Ammon's horn (tissue), 1 donor: ENCODE results near the gene FAM118B.
"Not testable (repeated sequence)": the region's sequence is repeated elsewhere in the genome, so short reads cannot be mapped to it uniquely, and the experiment has no call there.

Source experiments
- DNase-seq: peaks from one replicate; pipeline ENCODE4 v3.0.0-alpha.2; 2016; ENCODE audit warnings: low spot score

The FAM118B gene

DNA sequence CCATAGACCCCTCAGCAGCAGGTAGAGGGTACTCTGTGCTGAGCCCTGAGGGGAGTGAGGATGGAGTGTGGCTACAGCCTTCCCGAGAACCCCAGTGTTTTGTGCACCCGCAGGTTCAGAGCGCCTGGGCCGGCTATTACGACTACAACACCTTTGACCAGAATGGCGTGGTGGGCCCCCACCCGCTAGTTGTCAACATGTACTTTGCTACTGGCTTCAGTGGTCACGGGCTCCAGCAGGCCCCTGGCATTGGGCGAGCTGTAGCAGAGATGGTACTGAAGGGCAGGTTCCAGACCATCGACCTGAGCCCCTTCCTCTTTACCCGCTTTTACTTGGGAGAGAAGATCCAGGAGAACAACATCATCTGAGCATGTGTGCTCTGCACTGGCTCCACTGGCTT, 65.7 kb downstream of the FAM118B start:
- DNase-seq = no peak

- DNase-seq = no peak
Measured at GRCh38 chr11:126277780-126278179, 66.2 kb downstream of the FAM118B start.

- no peak for DNase-seq
Measured at GRCh38 chr11:126279191-126279590, 67.6 kb downstream of the FAM118B start.

GRCh38 chr11:126280595-126280994, 69.0 kb downstream of the FAM118B start:
- peak; percentile 45 for DNase-seq

DNA sequence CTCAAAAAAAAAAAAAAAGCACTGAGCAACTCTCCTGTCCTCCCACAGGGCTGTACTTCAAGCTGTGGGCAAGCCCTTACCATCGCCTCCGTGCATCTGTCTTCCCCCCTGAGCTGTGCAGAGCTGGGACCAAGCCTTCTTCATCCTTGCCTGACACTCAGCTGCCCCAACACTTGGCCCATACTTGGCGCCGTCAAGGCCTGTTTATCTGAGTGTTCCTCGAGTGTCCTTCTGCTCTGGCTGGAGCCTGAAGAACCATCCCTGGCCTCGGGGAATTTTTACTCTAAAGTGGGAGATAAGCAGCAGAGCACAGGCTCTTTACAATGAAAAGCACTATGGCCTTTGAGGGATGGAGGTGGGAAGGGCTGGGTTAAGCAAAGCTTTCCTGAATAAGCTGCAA, 69.7 kb downstream of the FAM118B start:
- no peak for DNase-seq

GRCh38 chr11:126281666-126282175, 70.1 kb downstream of the FAM118B start:
- DNase-seq = no peak

GRCh38 chr11:126282361-126282735, 70.8 kb downstream of the FAM118B start:
- peak; percentile 69 for DNase-seq

GRCh38 chr11:126282736-126283591, 71.4 kb downstream of the FAM118B start, which contains the start of gene TIRAP:
Gene TIRAP, plus strand, starts transcription at chr11:126283093. Its CDS starts 7,802 bp downstream, at chr11:126290895.
- DNase-seq = peak; percentile 70

DNA sequence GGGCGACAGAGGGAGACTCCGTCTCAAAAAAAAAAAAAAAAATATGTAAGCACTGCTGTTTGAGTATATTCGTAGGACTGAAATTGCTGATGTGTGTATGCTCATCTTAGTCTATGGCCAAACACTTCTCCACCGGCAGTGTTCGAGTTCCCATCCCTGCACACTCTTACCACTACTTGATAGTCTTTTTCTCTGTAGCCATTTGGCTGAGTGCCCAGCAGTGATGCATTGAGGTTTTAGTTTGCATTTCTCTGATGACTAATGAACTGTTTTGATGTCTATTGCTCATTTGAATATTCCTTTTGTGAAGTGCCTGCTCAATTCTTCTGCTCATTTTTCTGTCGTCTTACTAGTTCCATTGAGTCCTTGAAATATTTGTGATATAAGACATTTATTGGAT, 73.2 kb downstream of the FAM118B start:
- DNase-seq = peak; percentile 48

DNA sequence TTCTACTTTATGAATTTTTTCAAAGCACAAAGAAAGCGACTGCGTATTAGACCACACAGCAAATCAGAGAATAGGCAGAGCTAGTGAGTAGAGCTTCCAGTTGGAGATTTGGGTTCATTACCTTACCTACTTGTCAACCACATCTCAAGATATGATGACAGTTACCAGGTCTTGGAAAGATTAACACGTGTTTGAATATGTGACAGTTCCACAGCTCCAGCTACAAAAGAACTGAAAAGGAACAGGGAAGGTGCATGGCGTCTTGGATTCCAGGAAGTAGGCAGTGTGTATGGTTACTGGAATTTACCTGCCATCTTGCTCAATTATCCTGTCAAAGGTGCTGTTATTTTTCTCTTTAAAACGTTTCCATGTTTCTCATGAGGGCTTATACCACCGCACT, 76.7 kb downstream of the FAM118B start:
- DNase-seq = no peak

- DNase-seq = no peak
Measured at GRCh38 chr11:126290887-126291286, 79.3 kb downstream of the FAM118B start.

GRCh38 chr11:126293726-126294125, 82.1 kb downstream of the FAM118B start:
- DNase-seq = no peak

DNA sequence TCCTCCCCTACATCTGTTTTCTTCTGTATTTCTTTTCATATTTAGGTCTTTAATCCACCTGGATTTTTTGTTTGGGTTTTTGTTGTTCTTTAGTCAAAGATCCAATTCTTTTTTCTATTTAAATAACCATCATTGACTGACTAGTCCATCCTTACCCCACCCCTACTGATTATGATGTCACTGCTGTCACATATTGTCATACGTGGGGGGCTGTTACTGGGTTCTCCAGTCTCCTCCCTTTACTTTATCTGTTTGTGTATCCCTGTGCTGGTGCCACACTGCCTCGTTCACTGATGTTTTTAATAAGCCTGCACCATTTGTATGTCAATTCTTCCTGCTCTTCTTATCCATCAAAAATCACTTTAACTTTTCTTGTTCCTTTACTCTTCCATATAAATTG, 85.4 kb downstream of the FAM118B start:
- no peak for DNase-seq

DNA sequence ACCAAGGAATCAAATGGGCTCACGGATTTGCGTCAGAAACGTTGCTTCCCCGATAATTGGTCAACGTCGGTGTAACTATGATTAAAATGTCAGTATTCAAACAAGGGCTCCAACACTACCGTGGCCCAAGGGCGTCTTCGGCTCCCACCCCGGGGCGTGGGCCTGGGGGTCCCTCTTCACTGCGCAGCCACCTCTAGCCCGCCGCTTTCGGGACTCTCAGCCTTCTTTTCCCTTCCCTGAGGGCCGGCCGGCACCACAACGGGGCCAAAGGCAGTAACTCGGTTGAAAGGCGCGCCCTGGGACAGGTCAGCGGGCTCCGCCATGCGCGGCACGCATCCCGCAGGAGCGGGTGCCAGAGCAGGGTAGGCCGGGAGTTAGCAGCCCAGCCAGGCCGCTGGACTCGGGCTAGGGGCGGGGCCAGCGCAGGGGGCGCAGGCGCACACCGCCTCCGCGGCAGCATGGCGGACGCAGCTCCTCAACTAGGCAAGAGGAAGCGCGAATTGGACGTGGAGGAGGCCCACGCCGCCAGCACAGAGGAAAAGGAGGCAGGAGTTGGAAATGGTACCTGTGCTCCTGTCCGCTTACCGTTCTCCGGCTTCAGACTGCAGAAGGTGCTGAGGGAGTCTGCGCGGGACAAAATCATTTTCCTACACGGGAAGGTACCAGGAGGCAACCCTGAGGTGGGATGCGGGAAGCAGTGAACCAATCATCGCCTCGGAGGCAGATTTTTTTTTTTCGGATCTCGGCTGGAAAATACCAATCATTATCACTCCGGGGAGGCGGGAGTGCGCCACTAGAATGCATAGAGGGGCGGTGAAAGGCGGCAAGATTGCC, 92.3 kb downstream of the FAM118B start, which contains the start of gene DCPS:
Gene DCPS (plus strand): TSS at position 438 of the 834 bp plus-strand sequence. CDS start 21 bp downstream, at position 459.
- peak; percentile 95 for DNase-seq

DNA sequence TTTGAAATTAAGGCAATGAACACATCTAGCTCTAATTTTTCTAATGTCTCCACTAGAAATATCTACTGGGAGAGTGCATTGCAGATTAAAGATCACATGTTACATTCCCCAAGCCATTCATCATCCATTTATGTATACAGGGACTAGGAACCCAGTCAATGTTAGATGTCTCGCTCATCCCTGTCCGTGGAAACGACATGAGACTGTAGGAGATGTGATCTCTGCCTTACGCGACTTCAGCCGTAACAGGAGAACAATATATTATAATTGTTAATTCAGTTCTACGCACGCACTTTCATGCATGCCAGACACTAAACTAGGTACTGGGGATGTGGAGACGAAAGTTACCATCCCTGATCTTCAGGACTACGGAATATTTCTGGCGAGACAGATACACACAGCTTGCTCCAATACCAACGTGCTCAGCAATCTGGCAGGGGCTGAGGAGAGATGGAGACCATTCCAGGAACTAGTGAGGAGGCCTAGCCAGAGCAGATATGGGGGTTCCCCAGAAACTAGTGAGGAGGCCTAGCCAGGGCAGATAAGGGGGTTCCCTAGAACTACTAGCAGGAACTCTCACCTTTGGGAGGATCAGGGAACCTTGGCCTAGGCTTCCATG, 93.0 kb downstream of the FAM118B start:
- peak; percentile 49 for DNase-seq

DNA sequence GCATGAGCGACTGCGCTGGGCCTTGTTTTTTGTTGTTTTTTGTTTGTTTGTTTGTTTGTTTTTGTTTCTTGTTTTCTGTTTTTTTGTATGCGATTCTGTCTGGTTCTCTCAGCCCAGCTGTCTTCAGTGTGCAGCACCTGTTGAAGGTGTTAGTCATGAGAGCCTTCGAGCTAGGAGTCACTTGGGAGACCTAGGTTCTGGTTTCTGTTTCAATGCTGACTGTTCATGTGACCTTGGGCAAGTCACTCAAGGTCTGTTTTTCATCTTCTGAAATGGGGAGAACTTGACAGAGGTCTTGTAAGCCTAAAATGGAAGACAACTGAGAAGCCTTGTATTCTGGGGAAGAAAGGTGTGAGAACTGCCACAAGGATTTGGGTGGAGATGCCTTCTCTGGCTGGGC, 94.1 kb downstream of the FAM118B start:
- DNase-seq = no peak

- peak; percentile 53 for DNase-seq
Measured at GRCh38 chr11:126307706-126308105, 96.1 kb downstream of the FAM118B start.

GRCh38 chr11:126308271-126308671, 96.7 kb downstream of the FAM118B start:
- DNase-seq = peak; percentile 77

DNA sequence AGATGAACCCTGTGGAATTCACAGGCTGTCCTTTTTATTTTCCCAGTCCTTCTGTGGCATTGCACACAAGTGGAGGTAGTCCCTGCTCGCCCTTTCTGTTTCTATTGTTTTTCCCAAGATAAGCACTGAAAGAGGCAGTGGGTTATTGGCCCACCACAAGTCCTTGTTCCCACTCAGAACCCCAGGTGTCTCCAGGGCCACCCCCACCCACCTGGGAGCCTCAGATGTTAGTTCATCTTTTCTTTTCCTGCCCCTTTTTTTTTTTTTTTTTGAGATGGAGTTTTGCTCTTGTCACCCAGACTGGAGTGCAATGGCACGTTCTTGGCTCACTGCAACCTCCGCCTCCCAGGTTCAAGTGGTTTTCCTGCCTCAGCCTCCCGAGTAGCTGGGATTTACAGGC, 97.2 kb downstream of the FAM118B start:
- DNase-seq = not testable (repeated sequence)

- DNase-seq = peak; percentile 91
Measured at GRCh38 chr11:126310200-126310991, 98.8 kb downstream of the FAM118B start.

GRCh38 chr11:126310992-126311310, 99.4 kb downstream of the FAM118B start:
- no peak for DNase-seq
